SK-N-MC (cell line): Measurements from ENCODE around the gene GLTPD2.

Experiments
- EZH2 ChIP-seq: fragments of 200-600 bp; sonication (generic); IDR thresholded peaks from one replicate; pipeline ENCODE4 v1.6.1; 2017; ENCODE audit warnings: antibody characterized with exemption
- FOXP2 ChIP-seq: optimal IDR thresholded peaks from 2 replicates; pipeline ENCODE3; 2011; ENCODE audit warnings: mild to moderate bottlenecking, moderate library complexity; ENCODE audit not compliant: insufficient read depth; ENCODE audit errors: extremely low read length, control extremely low read depth
- POLR2AphosphoS5 ChIP-seq: IDR thresholded peaks from 2 replicates; pipeline ENCODE4 v1.6.1; 2012; ENCODE audit warnings: mild to moderate bottlenecking, low read depth, low read length, borderline replicate concordance

DNA sequence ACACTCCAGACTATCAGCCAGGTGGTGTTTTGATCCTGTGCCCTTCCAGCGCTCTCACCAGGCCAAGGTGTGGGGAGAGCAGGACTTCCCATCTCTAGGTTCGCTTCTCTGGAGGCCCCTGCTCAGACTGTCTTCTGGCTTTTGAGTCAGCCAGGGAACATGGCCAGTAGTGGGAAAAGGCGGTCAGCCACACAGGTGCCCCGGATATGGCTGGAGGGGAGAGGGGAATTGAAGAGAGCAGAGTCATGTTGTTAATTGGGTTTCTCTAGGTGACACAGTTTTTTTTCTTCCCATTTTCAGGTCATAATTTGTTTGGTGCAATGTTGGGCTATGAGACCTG, 45.9 kb downstream of the GLTPD2 start:
- TF ChIP-seq EZH2 (no peak), FOXP2 (no peak), POLR2AphosphoS5 (no peak)
